22Rv1 (cell line): ENCODE results near the gene PFDN2.

Experiments used
- ZFX ChIP-seq: fragments of 450-650 bp; IDR thresholded peaks from 2 replicates; pipeline ENCODE4 v1.6.1; 2017; ENCODE audit warnings: antibody characterized with exemption, borderline replicate concordance
- TF ChIP-seq, protein P1 (sequence below): fragments of 450-650 bp; IDR thresholded peaks from 2 replicates; pipeline ENCODE4 v1.5.1; 2017; ENCODE audit warnings: mild to moderate bottlenecking

DNA sequence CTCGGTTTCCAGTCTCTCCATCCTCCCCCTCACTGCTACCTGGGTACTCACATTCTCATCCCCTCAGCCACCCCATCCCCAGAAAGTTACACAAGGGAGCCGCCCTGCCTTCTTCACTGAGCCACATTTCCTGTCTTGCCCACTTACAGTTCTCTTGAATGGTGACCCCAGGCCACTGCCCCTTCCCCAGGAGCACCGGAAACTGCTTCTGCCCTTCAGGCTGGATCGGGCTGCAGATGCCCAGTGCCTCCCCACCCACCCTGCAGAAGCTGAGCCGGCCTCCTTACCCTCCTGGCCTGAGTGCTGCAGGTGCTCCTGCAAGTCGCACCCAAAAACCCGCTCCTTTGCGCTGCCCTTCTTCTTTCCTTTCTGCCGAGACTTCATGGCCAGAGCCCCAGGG is 48.6 kb downstream of the PFDN2 start:
- TF ChIP-seq ZFX: no peak
- TF ChIP-seq, protein P1, sequence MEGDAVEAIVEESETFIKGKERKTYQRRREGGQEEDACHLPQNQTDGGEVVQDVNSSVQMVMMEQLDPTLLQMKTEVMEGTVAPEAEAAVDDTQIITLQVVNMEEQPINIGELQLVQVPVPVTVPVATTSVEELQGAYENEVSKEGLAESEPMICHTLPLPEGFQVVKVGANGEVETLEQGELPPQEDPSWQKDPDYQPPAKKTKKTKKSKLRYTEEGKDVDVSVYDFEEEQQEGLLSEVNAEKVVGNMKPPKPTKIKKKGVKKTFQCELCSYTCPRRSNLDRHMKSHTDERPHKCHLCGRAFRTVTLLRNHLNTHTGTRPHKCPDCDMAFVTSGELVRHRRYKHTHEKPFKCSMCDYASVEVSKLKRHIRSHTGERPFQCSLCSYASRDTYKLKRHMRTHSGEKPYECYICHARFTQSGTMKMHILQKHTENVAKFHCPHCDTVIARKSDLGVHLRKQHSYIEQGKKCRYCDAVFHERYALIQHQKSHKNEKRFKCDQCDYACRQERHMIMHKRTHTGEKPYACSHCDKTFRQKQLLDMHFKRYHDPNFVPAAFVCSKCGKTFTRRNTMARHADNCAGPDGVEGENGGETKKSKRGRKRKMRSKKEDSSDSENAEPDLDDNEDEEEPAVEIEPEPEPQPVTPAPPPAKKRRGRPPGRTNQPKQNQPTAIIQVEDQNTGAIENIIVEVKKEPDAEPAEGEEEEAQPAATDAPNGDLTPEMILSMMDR: no peak
